Neural crest cell (in vitro differentiated cells): ENCODE data around the gene PTPRG. TPM values are rescaled to one million over a fixed set of nuclear protein-coding genes. Genes with fewer than 3 reads are reported as not detected.

Source experiments
- DNase-seq: peaks from one replicate; pipeline ENCODE4 v3.0.0; 2021; ENCODE audit warnings: low read depth, mixed read lengths, low spot score
- H3K27ac Mint-ChIP-seq: one replicate; pipeline ENCODE4 v1.8.0; 2021; ENCODE audit warnings: mild to moderate bottlenecking, mixed read lengths; ENCODE audit not compliant: unreplicated experiment
- H3K27me3 Mint-ChIP-seq: 2 replicates; pipeline ENCODE4 v1.8.0; 2021; ENCODE audit warnings: low read depth, mild to moderate bottlenecking, mixed read lengths
- H3K36me3 Mint-ChIP-seq: 2 replicates; pipeline ENCODE4 v1.8.0; 2021; ENCODE audit warnings: low read depth, mild to moderate bottlenecking, mixed read lengths
- H3K4me1 Mint-ChIP-seq: 2 replicates; pipeline ENCODE4 v1.8.0; 2021; ENCODE audit warnings: mixed read lengths
- H3K4me3 Mint-ChIP-seq: one replicate; pipeline ENCODE4 v1.8.0; 2021; ENCODE audit warnings: mild to moderate bottlenecking, mixed read lengths
- H3K9me3 Mint-ChIP-seq: 2 replicates; pipeline ENCODE4 v1.8.0; 2021; ENCODE audit warnings: mixed read lengths
- CTCF ChIP-seq: fragments of 200-600 bp; sonication (generic); conservative IDR thresholded peaks from 2 replicates; pipeline ENCODE4 v1.5.0; 2021; ENCODE audit warnings: antibody characterized with exemption, mild to moderate bottlenecking
- total RNA-seq: library from RNA; stranded (reverse); gene quantifications from 2 replicates; pipeline ENCODE4 v1.2.1, GENCODE V29; 2021

Gene PTPRG
- total RNA-seq, 1 donor from 2014 or later = 41.2 TPM

- no peaks in the 10 kb centered on the region for H3K36me3 Mint-ChIP-seq
- H3K27ac Mint-ChIP-seq = no peak overlapping the region
- no peak overlapping the region for H3K4me3 Mint-ChIP-seq
- H3K4me1 Mint-ChIP-seq = peaks cover 5% of the 10 kb centered on the region
- no peaks in the 10 kb centered on the region for H3K27me3 Mint-ChIP-seq
- no peak for TF ChIP-seq CTCF
- DNase-seq = no peak
- no peaks in the 10 kb centered on the region for H3K9me3 Mint-ChIP-seq
These were observed 598.3 kb downstream of the PTPRG start for GRCh38 chr3:62159709-62160092.

- DNase-seq = no peak
- no peaks in the 10 kb centered on the region for H3K9me3 Mint-ChIP-seq
- H3K27me3 Mint-ChIP-seq = no peaks in the 10 kb centered on the region
- no peak for TF ChIP-seq CTCF
- peaks cover 11% of the 10 kb centered on the region for H3K4me1 Mint-ChIP-seq
- H3K4me3 Mint-ChIP-seq = no peak overlapping the region
- H3K27ac Mint-ChIP-seq = no peak overlapping the region
- H3K36me3 Mint-ChIP-seq = no peaks in the 10 kb centered on the region
These were observed 600.0 kb downstream of the PTPRG start for GRCh38 chr3:62161371-62161770.

- no peaks in the 10 kb centered on the region for H3K27me3 Mint-ChIP-seq
- TF ChIP-seq CTCF = no peak
- H3K36me3 Mint-ChIP-seq = no peaks in the 10 kb centered on the region
- H3K27ac Mint-ChIP-seq = no peak overlapping the region
- H3K9me3 Mint-ChIP-seq = no peaks in the 10 kb centered on the region
- DNase-seq = no peak
- peaks cover 11% of the 10 kb centered on the region for H3K4me1 Mint-ChIP-seq
- no peak overlapping the region for H3K4me3 Mint-ChIP-seq
These were observed 602.8 kb downstream of the PTPRG start for GRCh38 chr3:62164196-62164595.

- Mint-ChIP-seq H3K27me3 (no peaks in the 10 kb centered on the region), H3K9me3 (no peaks in the 10 kb centered on the region), H3K36me3 (no peaks in the 10 kb centered on the region), H3K4me3 (no peak overlapping the region), H3K4me1 (peaks cover 16% of the 10 kb centered on the region), H3K27ac (no peak overlapping the region)
- no peak for DNase-seq
- no peak for TF ChIP-seq CTCF
These were observed 603.4 kb downstream of the PTPRG start for GRCh38 chr3:62164746-62165145.

- peaks cover 12% of the 10 kb centered on the region for H3K36me3 Mint-ChIP-seq
- peaks cover 12% of the 10 kb centered on the region for H3K9me3 Mint-ChIP-seq
- no peaks in the 10 kb centered on the region for H3K27me3 Mint-ChIP-seq
- no peak for DNase-seq
- no peak for TF ChIP-seq CTCF
- no peak overlapping the region for H3K27ac Mint-ChIP-seq
- H3K4me1 Mint-ChIP-seq = peaks cover 28% of the 10 kb centered on the region
- no peak overlapping the region for H3K4me3 Mint-ChIP-seq
These were observed 606.3 kb downstream of the PTPRG start for GRCh38 chr3:62167566-62168262.
